HG03064 (cell line): ENCODE results near the gene GNG12.

Source experiments
- ATAC-seq: cut with Tn5 transposase; IDR thresholded peaks from one replicate; pipeline ENCODE4 v1.9.1; 2021; ENCODE audit warnings: low read depth; ENCODE audit not compliant: unreplicated experiment

The GNG12 gene

GRCh38 chr1:67816095-67816475, 17.2 kb downstream of the GNG12 start:
- no peak for ATAC-seq

- no peak for ATAC-seq
Observed at GRCh38 chr1:67815303-67816094, 17.8 kb downstream of the GNG12 start.

- ATAC-seq: no peak
Observed at GRCh38 chr1:67814121-67814772, 19.0 kb downstream of the GNG12 start.

- ATAC-seq: no peak
Observed at GRCh38 chr1:67812226-67812625, 21.0 kb downstream of the GNG12 start.

- no peak for ATAC-seq
Observed at GRCh38 chr1:67811781-67812180, 21.5 kb downstream of the GNG12 start.

GRCh38 chr1:67809887-67810286, 23.4 kb downstream of the GNG12 start:
- ATAC-seq: no peak

GRCh38 chr1:67807282-67807681, 26.0 kb downstream of the GNG12 start:
- ATAC-seq: no peak

GRCh38 chr1:67804710-67805109, 28.6 kb downstream of the GNG12 start:
- no peak for ATAC-seq

- ATAC-seq: no peak
Observed at GRCh38 chr1:67803380-67804279, 29.6 kb downstream of the GNG12 start.

- no peak for ATAC-seq
Observed at GRCh38 chr1:67802565-67802964, 30.7 kb downstream of the GNG12 start.

- no peak for ATAC-seq
Observed at GRCh38 chr1:67801903-67802302, 31.4 kb downstream of the GNG12 start.

- no peak for ATAC-seq
Observed at GRCh38 chr1:67795179-67795912, 37.9 kb downstream of the GNG12 start.

GRCh38 chr1:67793562-67793961, 39.7 kb downstream of the GNG12 start:
- no peak for ATAC-seq

GRCh38 chr1:67792741-67793458, 40.4 kb downstream of the GNG12 start:
- ATAC-seq: no peak

- no peak for ATAC-seq
Observed at GRCh38 chr1:67792103-67792502, 41.2 kb downstream of the GNG12 start.

- ATAC-seq: no peak
Observed at GRCh38 chr1:67791686-67792085, 41.6 kb downstream of the GNG12 start.

- ATAC-seq: no peak
Observed at GRCh38 chr1:67791261-67791660, 42.0 kb downstream of the GNG12 start.

GRCh38 chr1:67790201-67790692, 43.0 kb downstream of the GNG12 start:
- no peak for ATAC-seq

- ATAC-seq: no peak
Observed at GRCh38 chr1:67789551-67789950, 43.7 kb downstream of the GNG12 start.

GRCh38 chr1:67788904-67789303, 44.4 kb downstream of the GNG12 start:
- no peak for ATAC-seq
